ENCODE data around the gene LIFR.

Gene LIFR

DNA sequence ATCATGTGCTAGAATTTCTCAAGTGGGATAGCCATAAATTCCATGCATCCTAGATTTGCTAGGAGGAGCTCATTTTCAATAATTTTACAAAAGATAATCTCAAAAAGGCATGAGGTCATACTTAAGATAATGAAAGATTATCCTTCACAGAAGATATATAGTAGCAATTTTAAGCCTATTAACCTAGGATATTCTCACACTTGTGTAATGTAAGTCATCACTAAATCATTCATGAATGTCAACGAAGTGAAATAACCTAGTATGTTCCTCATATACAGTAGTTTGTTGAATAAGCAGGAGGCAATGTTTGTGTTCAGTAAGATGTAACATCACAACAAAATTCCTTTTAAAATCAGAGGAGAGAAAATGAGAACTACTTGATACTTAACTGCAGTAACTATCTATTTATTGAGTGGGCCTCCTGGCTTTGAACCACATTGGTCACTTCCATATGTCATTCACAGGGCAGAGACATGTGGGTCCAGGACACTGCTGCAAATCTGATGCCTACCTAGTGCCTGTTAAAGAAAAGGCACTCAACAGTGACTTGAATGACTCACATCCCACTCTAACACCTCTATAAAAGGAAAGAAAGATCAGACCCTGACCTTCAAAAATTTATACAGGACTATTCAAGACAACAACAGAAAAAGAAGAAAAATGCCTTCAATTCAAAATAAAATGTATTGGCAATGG is 8.2 kb downstream of the LIFR start:
- H3K9ac ChIP-seq (ENCODE audit: low read length): no peak overlapping the region
- no peak overlapping the region for H3K23ac ChIP-seq (ENCODE audit: low read length)
- no peak overlapping the region for H3K4ac ChIP-seq (ENCODE audit: low read depth, low read length)
- H3K36me3 ChIP-seq (ENCODE audit: control insufficient read depth in 1 of 2, insufficient read depth in 2 of 2, low read length in 2 of 2): no peaks in the 10 kb centered on the region
- H4K8ac ChIP-seq (ENCODE audit: low read depth, low read length): no peak overlapping the region
- no peak overlapping the region for H2AK5ac ChIP-seq (ENCODE audit: low read length)
- no peak overlapping the region for H4K91ac ChIP-seq (ENCODE audit: low read depth, low read length)
- H3K4me1 ChIP-seq (ENCODE audit: control insufficient read depth in 1 of 2, insufficient read depth in 2 of 2, low read length in 2 of 2): peaks cover 2 to 11% of the 10 kb centered on the region in 2 experiments
- H3K79me2 ChIP-seq (ENCODE audit: control insufficient read depth, insufficient read depth, low read length, poor library complexity): peaks cover 3% of the 10 kb centered on the region
- H3K27me3 ChIP-seq (ENCODE audit: insufficient read depth, low read length): no peaks in the 10 kb centered on the region
- no peak overlapping the region for H2BK5ac ChIP-seq (ENCODE audit: low read depth, low read length, poor library complexity)
- no peak overlapping the region for H3K4me3 ChIP-seq (ENCODE audit: low read depth, low read length)
- H2BK120ac ChIP-seq (ENCODE audit: insufficient read depth, low read length, poor library complexity): no peak overlapping the region
- no peak for DNase-seq
- H3K27ac ChIP-seq (ENCODE audit: low read depth, low read length): no peak overlapping the region
- H3K4me2 ChIP-seq (ENCODE audit: low read length): no peak overlapping the region
- H3K9me3 ChIP-seq (ENCODE audit: insufficient read depth, low read depth, low read length): no peaks in the 10 kb centered on the region
- H2AFZ ChIP-seq (ENCODE audit: insufficient read depth, low read length, poor library complexity): no peak overlapping the region
- H3K79me1 ChIP-seq (ENCODE audit: low read length): no peaks in the 10 kb centered on the region
- H3K14ac ChIP-seq (ENCODE audit: low read length): no peak overlapping the region
- WGBS (ENCODE audit: extremely low coverage, insufficient coverage, insufficient read length): no CpG with 5 or more reads among the region's 1 CpG
- H3K18ac ChIP-seq (ENCODE audit: low read length): no peak overlapping the region
- no peak overlapping the region for H2BK12ac ChIP-seq (ENCODE audit: low read length)
- H4K12ac ChIP-seq (ENCODE audit: low read depth, low read length): no peak overlapping the region

DNA sequence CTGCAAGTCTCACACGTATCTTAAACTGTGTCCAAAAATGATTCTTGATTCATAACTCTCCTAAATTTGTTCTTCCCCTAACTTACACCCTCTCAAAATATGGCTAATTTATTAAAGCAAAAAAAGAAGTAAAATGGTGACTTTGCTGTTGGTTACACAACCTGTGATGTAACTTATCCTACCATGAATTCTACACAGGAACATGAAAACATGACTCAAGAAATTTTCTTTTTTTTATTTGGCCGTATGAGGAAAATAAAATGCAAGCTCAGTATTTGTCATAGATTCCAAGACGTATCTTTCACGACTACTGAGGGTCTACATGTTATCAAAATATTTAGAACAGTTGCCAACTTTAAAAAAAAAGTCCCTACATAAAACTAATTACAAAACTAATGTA is 9.2 kb downstream of the LIFR start:
- no CpG with 5 or more reads among the region's 4 CpGs for WGBS (ENCODE audit: extremely low coverage, insufficient coverage, insufficient read length)
- Histone ChIP-seq H2BK12ac (ENCODE audit: low read length) (no peak overlapping the region), H4K12ac (ENCODE audit: low read depth, low read length) (no peak overlapping the region)

DNA sequence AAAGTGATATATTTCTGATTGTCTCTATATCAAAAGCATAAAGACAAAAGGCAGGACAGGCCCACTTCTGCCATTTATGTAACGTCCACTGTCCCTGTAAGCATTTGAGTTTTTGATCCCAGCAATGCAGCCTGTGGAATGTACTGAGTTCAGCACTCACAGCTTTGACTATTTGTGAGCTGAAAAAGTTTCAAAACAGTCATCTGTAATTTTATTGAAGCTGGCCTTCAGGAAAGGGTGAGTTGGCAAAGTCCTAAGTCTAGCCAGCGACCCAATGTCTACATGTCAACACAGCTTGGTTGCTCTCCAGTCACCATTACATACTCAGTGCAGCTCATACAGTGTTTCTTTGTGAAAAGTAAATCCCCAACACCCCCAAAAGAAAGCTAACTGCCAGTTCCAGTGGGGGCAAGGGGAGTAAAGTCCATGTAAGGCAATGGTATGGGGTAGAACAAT is 9.7 kb downstream of the LIFR start:
- Histone ChIP-seq H3K23ac (ENCODE audit: low read length) (no peak overlapping the region), H3K4me1 (ENCODE audit: control insufficient read depth in 1 of 2, insufficient read depth in 2 of 2, low read length in 2 of 2) (peaks cover 2 to 8% of the 10 kb centered on the region in 2 experiments), H2AK5ac (ENCODE audit: low read length) (no peak overlapping the region), H2BK5ac (ENCODE audit: low read depth, low read length, poor library complexity) (no peak overlapping the region), H3K9me3 (ENCODE audit: insufficient read depth, low read depth, low read length) (no peaks in the 10 kb centered on the region), H3K27me3 (ENCODE audit: insufficient read depth, low read length) (no peaks in the 10 kb centered on the region), H3K79me2 (ENCODE audit: control insufficient read depth, insufficient read depth, low read length, poor library complexity) (peaks cover 3% of the 10 kb centered on the region), H4K12ac (ENCODE audit: low read depth, low read length) (no peak overlapping the region), H4K8ac (ENCODE audit: low read depth, low read length) (no peak overlapping the region), H3K4ac (ENCODE audit: low read depth, low read length) (no peak overlapping the region), H3K9ac (ENCODE audit: low read length) (no peak overlapping the region), H3K4me3 (ENCODE audit: low read depth, low read length) (no peak overlapping the region), H2BK120ac (ENCODE audit: insufficient read depth, low read length, poor library complexity) (no peak overlapping the region), H3K4me2 (ENCODE audit: low read length) (no peak overlapping the region), H4K91ac (ENCODE audit: low read depth, low read length) (no peak overlapping the region), H3K27ac (ENCODE audit: low read depth, low read length) (peak overlapping the region; percentile 10), H3K79me1 (ENCODE audit: low read length) (no peaks in the 10 kb centered on the region), H3K14ac (ENCODE audit: low read length) (no peak overlapping the region), H3K18ac (ENCODE audit: low read length) (no peak overlapping the region), H2AFZ (ENCODE audit: insufficient read depth, low read length, poor library complexity) (no peak overlapping the region), H2BK12ac (ENCODE audit: low read length) (no peak overlapping the region), H3K36me3 (ENCODE audit: control insufficient read depth in 1 of 2, insufficient read depth in 2 of 2, low read length in 2 of 2) (peaks cover 0 to 1% of the 10 kb centered on the region in 2 experiments)
- no peak for DNase-seq
- WGBS (ENCODE audit: extremely low coverage, insufficient coverage, insufficient read length): no CpG with 5 or more reads among the region's 2 CpGs

More for the DNA sequence above, 9.2 kb downstream of the LIFR start:
- H3K4me3 ChIP-seq (ENCODE audit: low read depth, low read length): no peak overlapping the region
- H2BK5ac ChIP-seq (ENCODE audit: low read depth, low read length, poor library complexity): no peak overlapping the region
- no peak overlapping the region for H3K18ac ChIP-seq (ENCODE audit: low read length)
- no peak overlapping the region for H3K4me2 ChIP-seq (ENCODE audit: low read length)
- no peak overlapping the region for H3K9ac ChIP-seq (ENCODE audit: low read length)
- peaks cover 2 to 8% of the 10 kb centered on the region in 2 experiments for H3K4me1 ChIP-seq (ENCODE audit: control insufficient read depth in 1 of 2, insufficient read depth in 2 of 2, low read length in 2 of 2)
- no peak for DNase-seq
- H4K8ac ChIP-seq (ENCODE audit: low read depth, low read length): no peak overlapping the region
- H3K9me3 ChIP-seq (ENCODE audit: insufficient read depth, low read depth, low read length): no peaks in the 10 kb centered on the region
- H3K79me1 ChIP-seq (ENCODE audit: low read length): no peaks in the 10 kb centered on the region
- no peak overlapping the region for H2AK5ac ChIP-seq (ENCODE audit: low read length)
- no peak overlapping the region for H4K91ac ChIP-seq (ENCODE audit: low read depth, low read length)
- no peaks in the 10 kb centered on the region for H3K27me3 ChIP-seq (ENCODE audit: insufficient read depth, low read length)
- peaks cover 3% of the 10 kb centered on the region for H3K79me2 ChIP-seq (ENCODE audit: control insufficient read depth, insufficient read depth, low read length, poor library complexity)
- H3K23ac ChIP-seq (ENCODE audit: low read length): no peak overlapping the region
- no peak overlapping the region for H2BK120ac ChIP-seq (ENCODE audit: insufficient read depth, low read length, poor library complexity)
- H3K36me3 ChIP-seq (ENCODE audit: control insufficient read depth in 1 of 2, insufficient read depth in 2 of 2, low read length in 2 of 2): peaks cover 0 to 1% of the 10 kb centered on the region in 2 experiments
- H3K27ac ChIP-seq (ENCODE audit: low read depth, low read length): no peak overlapping the region
- no peak overlapping the region for H2AFZ ChIP-seq (ENCODE audit: insufficient read depth, low read length, poor library complexity)
- H3K14ac ChIP-seq (ENCODE audit: low read length): no peak overlapping the region
- no peak overlapping the region for H3K4ac ChIP-seq (ENCODE audit: low read depth, low read length)

DNA sequence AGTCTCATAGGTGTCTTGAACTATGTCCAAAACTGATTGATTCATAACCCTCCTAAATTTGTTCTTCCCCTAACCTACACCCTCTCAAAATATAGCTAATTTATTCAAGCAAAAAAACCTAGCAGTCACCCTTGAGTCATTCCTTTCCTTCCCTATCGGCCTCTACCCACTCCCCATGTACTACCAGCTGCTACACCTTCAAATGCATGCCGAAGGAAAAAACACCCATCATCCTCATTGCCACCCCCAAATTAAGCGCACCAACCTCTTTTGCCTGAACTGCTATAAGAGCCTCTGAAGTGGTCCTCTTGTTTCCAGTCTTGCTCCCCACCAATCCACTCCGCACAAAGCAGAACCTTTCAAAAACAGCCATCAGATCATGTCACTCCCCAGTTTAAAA is 12.6 kb downstream of the LIFR start:
- no peak overlapping the region for H2BK120ac ChIP-seq (ENCODE audit: insufficient read depth, low read length, poor library complexity)
- H3K14ac ChIP-seq (ENCODE audit: low read length): no peak overlapping the region
- no peak overlapping the region for H2AK5ac ChIP-seq (ENCODE audit: low read length)
- H3K79me1 ChIP-seq (ENCODE audit: low read length): no peaks in the 10 kb centered on the region
- H2BK12ac ChIP-seq (ENCODE audit: low read length): no peak overlapping the region
- H3K79me2 ChIP-seq (ENCODE audit: control insufficient read depth, insufficient read depth, low read length, poor library complexity): no peaks in the 10 kb centered on the region
- H4K12ac ChIP-seq (ENCODE audit: low read depth, low read length): no peak overlapping the region
- no peak overlapping the region for H4K8ac ChIP-seq (ENCODE audit: low read depth, low read length)
- no peaks in the 10 kb centered on the region for H3K27me3 ChIP-seq (ENCODE audit: insufficient read depth, low read length)
- DNase-seq: no peak
- H3K23ac ChIP-seq (ENCODE audit: low read length): no peak overlapping the region
- no peak overlapping the region for H3K27ac ChIP-seq (ENCODE audit: low read depth, low read length)
- H3K36me3 ChIP-seq (ENCODE audit: control insufficient read depth in 1 of 2, insufficient read depth in 2 of 2, low read length in 2 of 2): peaks cover 0 to 1% of the 10 kb centered on the region in 2 experiments
- H3K9ac ChIP-seq (ENCODE audit: low read length): no peak overlapping the region
- no peak overlapping the region for H2AFZ ChIP-seq (ENCODE audit: insufficient read depth, low read length, poor library complexity)
- H2BK5ac ChIP-seq (ENCODE audit: low read depth, low read length, poor library complexity): no peak overlapping the region
- H3K18ac ChIP-seq (ENCODE audit: low read length): no peak overlapping the region
- no CpG with 5 or more reads among the region's 4 CpGs for WGBS (ENCODE audit: extremely low coverage, insufficient coverage, insufficient read length)
- H3K4me1 ChIP-seq (ENCODE audit: control insufficient read depth in 1 of 2, insufficient read depth in 2 of 2, low read length in 2 of 2): peaks cover 0 to 5% of the 10 kb centered on the region in 2 experiments
- no peak overlapping the region for H4K91ac ChIP-seq (ENCODE audit: low read depth, low read length)
- H3K9me3 ChIP-seq (ENCODE audit: insufficient read depth, low read depth, low read length): no peaks in the 10 kb centered on the region
- no peak overlapping the region for H3K4me3 ChIP-seq (ENCODE audit: low read depth, low read length)
- H3K4ac ChIP-seq (ENCODE audit: low read depth, low read length): no peak overlapping the region
- H3K4me2 ChIP-seq (ENCODE audit: low read length): no peak overlapping the region
